NCI-H82 treated with DMSO at 0.1 percent for 48 hours (cell line): ENCODE results near the gene BMI1.
"Not testable (repeated sequence)": the region's sequence is repeated elsewhere in the genome, so short reads cannot be mapped to it uniquely, and the experiment has no call there.

Experiments used
- DNase-seq: peaks from one replicate; lab custom pipeline; 2025; ENCODE audit not compliant: unreplicated experiment; lab: John Stamatoyannopoulos, UW

BMI1 gene

DNA sequence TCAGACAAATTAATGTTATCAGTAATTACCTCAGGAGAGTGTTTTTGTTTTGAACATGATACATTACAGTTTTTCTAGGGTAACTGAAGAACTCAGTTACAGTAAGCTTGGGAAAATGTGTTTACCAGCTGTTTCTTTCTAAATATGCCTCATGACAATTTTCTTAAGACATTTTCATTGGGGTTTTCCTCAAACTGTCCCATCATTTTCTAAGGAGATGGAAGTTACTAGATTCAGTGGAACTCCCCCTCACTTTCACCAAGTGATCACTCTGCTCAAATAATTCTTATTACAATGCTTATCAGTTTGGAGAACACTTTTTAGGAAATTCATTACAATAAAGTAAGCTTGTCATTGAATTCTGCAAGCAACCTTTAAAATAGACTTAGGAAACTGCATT is 18.0 kb downstream of the BMI1 start:
- DNase-seq = no peak

DNA sequence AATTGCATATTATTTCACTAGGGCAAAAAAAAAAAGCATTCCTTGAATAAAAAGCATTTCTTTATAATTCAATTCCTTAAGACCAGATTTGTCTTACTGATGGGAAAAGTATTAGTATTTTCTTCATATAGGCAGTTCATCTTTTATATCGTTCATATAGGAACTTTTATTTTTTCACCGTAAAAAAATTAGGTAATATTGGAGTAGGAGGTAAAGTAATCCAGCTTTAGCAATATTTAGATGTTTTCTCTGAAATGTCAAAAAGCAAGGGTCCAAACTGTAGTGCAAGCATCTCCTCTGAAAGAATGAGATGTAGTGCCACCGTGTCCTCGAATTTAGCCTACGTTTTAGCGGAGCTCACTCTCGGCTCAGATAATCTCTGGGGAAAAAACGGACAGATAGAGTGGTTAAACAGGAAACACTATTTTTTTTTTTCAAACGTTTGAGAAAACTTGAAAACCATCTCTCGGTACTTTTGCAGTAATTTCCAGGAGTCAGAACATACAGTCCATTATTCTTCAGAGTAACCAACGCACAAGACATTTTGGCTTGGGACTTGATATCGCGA is 18.9 kb downstream of the BMI1 start:
- DNase-seq = no peak

DNA sequence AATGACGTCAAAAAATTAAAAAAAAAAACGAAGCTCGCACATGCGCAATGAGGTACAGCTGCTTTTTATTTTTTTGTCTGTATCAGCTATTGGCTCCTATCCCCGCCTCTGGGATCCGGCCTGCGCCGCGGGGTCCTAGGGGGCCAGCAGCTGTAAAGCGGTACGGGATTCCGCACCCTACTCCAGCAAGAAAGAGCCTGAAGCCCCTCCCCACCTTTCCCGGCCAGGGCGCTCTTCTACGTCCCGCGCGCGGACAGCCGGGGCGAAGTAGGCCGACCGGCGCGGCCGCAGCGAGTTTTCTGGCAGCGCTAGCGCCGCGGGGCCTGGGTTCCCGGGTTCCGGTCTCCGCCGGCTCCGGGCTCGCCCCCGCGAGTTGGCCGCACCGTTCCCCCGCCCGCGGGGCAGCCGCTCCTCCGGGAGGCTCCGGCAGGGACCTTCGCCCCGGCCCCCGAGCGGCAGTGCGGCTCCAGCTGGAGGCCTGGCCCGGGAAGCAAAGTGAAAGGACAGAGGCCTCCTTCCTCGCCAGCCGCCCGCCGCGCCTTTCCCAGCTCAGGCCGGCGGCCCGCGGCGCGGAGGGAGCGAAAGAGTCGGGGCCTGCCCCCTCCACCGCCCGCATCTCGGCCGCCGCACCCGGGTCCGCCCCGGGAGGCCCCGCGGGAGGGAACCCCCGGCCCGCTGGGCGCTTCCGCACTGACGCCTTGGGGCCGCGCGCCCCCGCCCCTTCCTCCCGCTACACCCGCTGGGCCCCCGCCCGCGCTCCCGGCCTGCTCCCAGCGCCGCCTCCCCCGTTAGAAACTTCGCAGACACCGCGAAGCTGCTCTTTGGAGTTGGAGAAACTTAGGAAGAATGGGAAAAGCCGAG is 19.7 kb downstream of the BMI1 start:
- DNase-seq = no peak

DNA sequence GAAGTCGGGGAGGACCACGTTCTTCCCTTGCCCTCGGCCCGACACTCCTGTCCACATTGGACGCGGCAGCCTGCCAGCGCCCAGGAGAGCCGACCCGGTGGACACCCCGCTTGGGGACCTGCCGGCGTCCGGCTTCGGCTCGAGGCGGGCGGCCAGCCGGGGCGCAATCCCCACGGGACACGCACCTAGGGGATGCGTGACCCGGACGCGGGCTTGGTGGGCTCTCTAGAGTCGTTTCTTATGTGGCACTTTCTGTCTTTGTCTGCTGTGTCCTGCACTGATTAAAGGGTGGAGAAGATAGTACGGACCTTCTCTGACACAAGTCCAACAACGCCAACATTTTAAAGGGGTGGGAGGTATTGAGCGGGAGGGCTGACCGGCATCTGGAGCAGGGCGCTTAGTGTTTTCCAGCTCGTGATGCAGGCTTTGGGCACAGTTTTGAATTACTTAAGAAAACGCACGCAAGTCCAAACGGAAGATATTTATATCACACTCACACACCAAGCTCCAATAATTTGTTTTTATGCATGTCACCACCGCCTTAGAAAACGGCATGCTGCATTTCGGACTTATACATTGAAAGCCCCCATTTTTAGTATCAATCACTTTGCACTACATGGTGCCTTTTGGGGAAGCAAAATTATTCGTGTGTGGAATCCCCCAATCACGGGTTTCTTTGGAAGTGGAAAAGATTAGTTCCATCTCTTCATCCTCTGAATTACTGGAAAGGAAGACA is 20.5 kb downstream of the BMI1 start:
- DNase-seq = no peak

DNA sequence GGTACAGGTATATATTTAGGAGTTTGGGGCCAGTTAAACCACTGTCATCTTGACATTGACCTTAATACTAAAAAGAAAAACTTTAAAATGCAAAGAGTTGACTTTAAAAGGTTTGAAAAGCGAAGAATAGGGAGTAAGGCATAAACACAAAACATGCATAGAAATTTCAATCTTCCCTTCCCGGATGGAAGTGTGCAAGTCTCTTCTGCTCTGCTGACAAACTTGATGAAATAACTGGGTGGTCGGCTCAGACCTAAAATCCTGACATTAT is 21.0 kb downstream of the BMI1 start:
- no peak for DNase-seq

- DNase-seq = no peak
These were observed 21.5 kb downstream of the BMI1 start for GRCh38 chr10:22342421-22342820.

- DNase-seq = no peak
These were observed 22.8 kb downstream of the BMI1 start for GRCh38 chr10:22343731-22344130.

DNA sequence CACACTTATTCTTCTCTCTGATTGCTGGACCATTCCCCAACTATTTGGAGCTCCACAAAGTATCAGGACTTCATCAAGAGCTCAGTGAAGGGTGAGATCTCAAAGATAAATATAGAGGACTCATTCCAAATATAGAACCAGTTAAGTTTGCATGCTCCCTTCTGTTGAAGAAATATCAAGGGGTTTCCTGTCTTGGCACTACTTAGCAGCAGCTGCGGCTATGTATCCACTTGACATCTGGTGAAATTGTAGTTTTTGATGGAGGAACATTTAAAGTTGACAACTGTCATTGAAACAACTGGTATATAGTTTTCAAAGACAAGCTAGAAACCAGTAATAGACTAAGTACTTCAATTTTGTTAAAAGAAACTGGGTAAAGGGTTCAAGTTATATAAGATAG is 23.4 kb downstream of the BMI1 start:
- no peak for DNase-seq

GRCh38 chr10:22344781-22345300 is 23.9 kb downstream of the BMI1 start:
- DNase-seq = no peak

DNA sequence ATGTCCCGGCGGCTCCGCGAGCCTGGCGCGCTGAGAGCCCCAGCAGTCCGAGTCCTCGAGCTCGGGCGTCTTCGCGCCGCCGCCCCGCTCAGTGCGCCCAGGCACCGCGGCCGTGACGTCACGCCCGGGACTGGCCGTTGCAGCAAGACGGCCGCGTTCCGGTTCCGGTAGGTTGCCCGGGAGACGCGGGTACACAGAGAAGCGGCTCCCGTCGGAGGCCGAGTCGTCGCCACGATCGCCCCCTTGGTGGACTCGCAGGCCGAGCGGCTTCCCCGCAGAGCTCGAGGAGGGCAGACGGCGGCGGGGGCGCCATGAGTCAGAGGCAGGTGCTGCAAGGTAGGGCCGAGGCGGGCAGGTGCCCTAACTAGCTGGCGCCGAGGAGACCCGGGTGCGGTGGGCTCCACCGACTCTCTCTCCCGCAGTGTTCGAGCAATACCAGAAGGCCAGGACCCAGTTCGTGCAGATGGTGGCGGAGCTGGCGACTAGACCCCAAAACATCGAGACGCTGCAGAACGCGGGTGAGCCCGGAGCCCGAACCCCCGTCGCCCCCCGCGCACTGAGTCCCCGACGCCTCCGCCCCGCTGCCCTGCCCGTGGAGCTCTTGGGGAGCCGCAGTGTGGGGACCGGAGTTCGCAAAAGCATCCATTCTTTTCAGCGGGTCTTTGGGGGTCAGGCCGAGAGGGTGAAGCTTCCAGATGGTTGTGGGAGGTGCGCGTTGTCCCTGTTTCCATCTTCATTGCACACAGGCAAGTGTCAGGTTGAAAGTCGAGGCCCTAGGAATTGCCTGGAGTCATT is 24.6 kb downstream of the BMI1 start, which contains the start of gene SPAG6:
TSS of gene SPAG6 (plus strand) at position 196 of the 795 bp plus-strand sequence. CDS start at position 312, 116 bp downstream.
- DNase-seq = no peak

- DNase-seq = no peak
These were observed 25.3 kb downstream of the BMI1 start for GRCh38 chr10:22346096-22346661.

DNA sequence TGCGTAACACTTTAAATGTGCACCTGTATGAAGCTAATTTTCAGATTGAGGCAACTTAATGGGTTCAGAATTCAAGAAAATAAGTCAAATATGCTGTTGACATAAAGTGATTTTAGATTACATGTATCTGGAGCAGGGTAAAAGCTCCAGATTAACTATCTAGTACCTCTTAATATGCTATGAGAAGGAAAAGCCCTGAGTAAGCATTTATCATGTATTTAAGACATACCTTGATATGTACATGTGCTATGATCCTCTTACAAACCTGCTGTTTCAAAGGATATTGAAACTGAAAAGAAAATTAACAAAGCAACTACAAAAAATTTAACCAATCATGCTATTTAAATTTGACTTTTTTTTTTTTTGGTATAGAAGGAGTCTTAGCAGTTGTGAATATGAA is 28.9 kb downstream of the BMI1 start:
- no peak for DNase-seq

- no peak for DNase-seq
These were observed 30.3 kb downstream of the BMI1 start for GRCh38 chr10:22351131-22351703.

- DNase-seq = no peak
These were observed 35.5 kb downstream of the BMI1 start for GRCh38 chr10:22356324-22356873.

DNA sequence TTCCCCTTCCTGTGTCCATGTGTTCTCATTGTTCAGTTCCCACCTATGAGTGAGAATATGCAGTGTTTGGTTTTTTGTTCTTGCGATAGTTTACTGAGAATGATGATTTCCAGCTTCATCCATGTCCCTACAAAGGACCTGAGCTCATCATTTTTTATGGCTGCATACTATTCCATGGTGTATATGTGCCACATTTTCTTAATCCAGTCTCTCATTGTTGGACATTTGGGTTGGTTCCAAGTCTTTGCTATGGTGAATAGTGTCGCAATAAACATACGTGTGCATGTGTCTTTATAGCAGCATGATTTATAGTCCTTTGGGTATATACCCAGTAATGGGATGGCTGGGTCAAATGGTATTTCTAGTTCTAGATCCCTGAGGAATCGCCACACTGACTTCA is 36.9 kb downstream of the BMI1 start:
- not testable (repeated sequence) for DNase-seq

- DNase-seq = no peak
These were observed 42.4 kb downstream of the BMI1 start for GRCh38 chr10:22363305-22363704.

- no peak for DNase-seq
These were observed 43.7 kb downstream of the BMI1 start for GRCh38 chr10:22364407-22365140.

GRCh38 chr10:22365233-22365632 is 44.3 kb downstream of the BMI1 start:
- no peak for DNase-seq

DNA sequence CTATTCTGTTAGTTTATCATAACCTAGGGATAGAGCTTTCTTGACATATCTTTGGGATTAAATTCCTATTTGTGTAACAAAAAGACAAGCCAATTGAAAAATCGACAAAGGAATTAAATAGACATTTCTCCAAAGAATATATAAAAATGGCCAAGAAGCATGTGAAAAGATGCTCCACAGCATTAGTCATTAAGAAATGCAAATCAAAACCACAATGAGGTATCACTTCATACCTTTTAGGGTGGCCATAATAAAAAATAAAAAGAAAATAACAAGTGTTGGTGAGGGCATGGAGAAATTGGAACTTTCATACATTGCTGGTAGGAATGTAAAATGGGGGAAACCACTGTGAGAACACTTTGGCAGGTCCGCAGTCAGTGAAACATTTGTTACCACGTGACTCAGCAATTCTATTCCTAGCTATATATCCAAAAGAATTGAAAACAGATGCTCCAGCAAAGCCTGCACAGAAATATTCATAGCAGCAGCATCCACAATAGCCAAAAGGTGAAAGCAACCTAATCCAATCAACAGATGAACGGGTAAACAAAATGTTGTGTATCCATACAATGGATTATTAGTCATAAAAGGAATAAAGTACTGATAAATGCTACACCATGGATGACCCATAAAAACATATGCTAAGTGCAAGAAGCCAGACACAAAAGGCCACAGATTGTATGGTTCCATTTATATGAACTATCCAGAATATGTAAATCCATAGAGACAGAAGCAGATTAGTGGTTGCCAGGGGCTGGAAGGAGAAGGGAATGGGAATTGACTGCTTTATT is 44.9 kb downstream of the BMI1 start:
- DNase-seq = no peak
